ENCODE measurements around the gene SIN3B. TPM values are rescaled to one million over a fixed set of nuclear protein-coding genes. Genes with fewer than 3 reads are reported as not detected.

SIN3B gene
- total and polyA plus RNA-seq, 12 donors, result 22.8 to 133 (median 35.9) TPM

DNA sequence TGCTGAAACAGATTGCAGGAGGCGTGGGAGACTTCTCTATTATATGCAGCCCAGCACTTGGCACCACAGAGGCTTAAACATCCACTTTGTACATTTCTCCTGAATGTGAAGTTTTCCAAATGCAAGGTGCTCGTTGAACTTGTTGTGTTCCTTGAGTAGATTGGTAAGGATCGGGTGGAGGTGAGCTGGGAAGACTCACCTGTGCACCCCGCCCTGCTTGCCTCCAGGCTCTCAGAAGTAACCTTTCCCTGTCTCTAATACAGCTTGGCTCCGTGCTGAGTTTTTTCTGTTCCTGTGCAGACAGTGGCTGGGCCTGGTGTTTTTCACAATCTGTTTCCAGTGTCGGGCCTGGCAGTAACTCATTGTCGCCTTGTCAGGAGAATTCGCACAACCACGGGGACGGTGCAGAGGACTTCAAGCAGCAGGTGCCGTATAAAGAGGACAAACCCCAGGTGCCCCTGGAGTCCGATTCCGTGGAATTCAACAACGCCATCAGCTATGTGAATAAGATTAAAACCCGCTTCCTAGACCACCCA is 12.3 kb downstream of the SIN3B start:
- H3K36me3 ChIP-seq (replicated peaks in 1 of 2), result peaks cover 0 to 71% of the 10 kb centered on the region in 2 donors
- no peaks in the 10 kb centered on the region for H3K27me3 ChIP-seq
- DNase-seq, result no peak
- TF ChIP-seq, protein P1, sequence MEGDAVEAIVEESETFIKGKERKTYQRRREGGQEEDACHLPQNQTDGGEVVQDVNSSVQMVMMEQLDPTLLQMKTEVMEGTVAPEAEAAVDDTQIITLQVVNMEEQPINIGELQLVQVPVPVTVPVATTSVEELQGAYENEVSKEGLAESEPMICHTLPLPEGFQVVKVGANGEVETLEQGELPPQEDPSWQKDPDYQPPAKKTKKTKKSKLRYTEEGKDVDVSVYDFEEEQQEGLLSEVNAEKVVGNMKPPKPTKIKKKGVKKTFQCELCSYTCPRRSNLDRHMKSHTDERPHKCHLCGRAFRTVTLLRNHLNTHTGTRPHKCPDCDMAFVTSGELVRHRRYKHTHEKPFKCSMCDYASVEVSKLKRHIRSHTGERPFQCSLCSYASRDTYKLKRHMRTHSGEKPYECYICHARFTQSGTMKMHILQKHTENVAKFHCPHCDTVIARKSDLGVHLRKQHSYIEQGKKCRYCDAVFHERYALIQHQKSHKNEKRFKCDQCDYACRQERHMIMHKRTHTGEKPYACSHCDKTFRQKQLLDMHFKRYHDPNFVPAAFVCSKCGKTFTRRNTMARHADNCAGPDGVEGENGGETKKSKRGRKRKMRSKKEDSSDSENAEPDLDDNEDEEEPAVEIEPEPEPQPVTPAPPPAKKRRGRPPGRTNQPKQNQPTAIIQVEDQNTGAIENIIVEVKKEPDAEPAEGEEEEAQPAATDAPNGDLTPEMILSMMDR (IDR thresholded peaks at IDR 0.05), result no peak
- no peak for TF ChIP-seq POLR2A (IDR thresholded peaks at IDR 0.05)
- peaks cover 0 to 11% of the 10 kb centered on the region in 2 donors for H3K4me1 ChIP-seq (replicated peaks in 1 of 2)
- WGBS, 4 donors, result 89 to 94% (median 92%) methylated on average over 15 of the region's 15 CpGs
- H3K27ac ChIP-seq, result no peak overlapping the region
- H3K4me3 ChIP-seq, result no peak overlapping the region
- intact Hi-C loops (cut with DNase I), result no loop called here
- no peaks in the 10 kb centered on the region for H3K9me3 ChIP-seq (replicated peaks in 1 of 3)

DNA sequence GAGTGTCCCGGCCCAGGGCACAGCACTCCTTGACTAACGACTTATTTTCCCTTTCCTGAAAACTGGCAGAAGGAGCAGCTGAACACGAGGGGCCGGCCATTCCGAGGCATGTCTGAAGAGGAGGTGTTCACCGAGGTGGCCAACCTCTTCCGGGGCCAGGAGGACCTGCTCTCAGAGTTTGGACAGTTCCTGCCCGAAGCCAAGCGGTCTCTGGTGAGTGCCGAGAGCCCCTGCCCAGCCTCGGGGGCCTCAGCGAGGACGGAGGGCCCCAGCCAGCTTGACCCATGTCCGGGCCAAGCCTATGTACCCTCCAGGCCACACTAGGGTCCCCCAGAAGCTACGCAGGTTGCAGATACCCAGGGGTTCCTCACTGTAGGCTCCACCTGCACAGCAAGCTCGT is 17.7 kb downstream of the SIN3B start:
- intact Hi-C loops (cut with DNase I), result no loop called here
- Histone ChIP-seq H3K27ac (no peak overlapping the region), H3K4me3 (no peak overlapping the region), H3K9me3 (replicated peaks in 1 of 3) (no peaks in the 10 kb centered on the region), H3K36me3 (replicated peaks in 1 of 2) (peaks cover 0 to 82% of the 10 kb centered on the region in 2 donors), H3K27me3 (no peaks in the 10 kb centered on the region), H3K4me1 (replicated peaks in 1 of 2) (peaks cover 0 to 9% of the 10 kb centered on the region in 2 donors)
- WGBS, 4 donors, result 91 to 96% (median 95%) methylated on average over 6 to 16 of the region's 16 CpGs
- no peak for DNase-seq
- TF ChIP-seq, protein P1 (IDR thresholded peaks at IDR 0.05), result no peak
- no peak for TF ChIP-seq POLR2A (IDR thresholded peaks at IDR 0.05)

DNA sequence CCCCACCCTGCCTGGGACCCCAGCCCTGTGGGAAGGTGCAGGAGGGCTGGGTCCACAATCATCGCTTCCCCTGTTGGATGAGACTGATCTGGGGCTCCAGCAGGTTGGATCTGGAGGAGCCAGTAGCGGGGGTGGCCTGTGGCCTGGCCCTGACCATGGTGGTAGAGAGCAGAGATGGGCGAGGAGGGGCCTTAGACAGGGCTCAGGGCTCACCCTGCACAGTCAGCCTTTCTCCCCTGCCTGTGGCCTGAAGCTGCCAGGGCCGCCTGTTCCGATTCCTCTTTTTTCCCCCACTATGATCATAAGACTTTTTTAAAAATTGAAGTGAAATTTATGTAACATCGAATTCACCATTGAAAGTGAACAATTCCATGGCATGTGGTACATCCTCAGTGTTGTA is 18.2 kb downstream of the SIN3B start:
- intact Hi-C loops (cut with DNase I), result no loop called here
- Histone ChIP-seq H3K4me3 (no peak overlapping the region), H3K36me3 (replicated peaks in 1 of 2) (peaks cover 0 to 82% of the 10 kb centered on the region in 2 donors), H3K27me3 (no peaks in the 10 kb centered on the region), H3K9me3 (replicated peaks in 1 of 3) (no peaks in the 10 kb centered on the region), H3K4me1 (replicated peaks in 1 of 2) (peaks cover 0 to 9% of the 10 kb centered on the region in 2 donors), H3K27ac (no peak overlapping the region)
- TF ChIP-seq POLR2A (IDR thresholded peaks at IDR 0.05), result no peak
- TF ChIP-seq, protein P1 (IDR thresholded peaks at IDR 0.05), result no peak
- peak in 1 of 7 donors; percentile 23 for DNase-seq
- 86 to 91% (median 89%) methylated on average over 3 to 6 of the region's 6 CpGs for whole genome bisulfite sequencing, 4 donors

DNA sequence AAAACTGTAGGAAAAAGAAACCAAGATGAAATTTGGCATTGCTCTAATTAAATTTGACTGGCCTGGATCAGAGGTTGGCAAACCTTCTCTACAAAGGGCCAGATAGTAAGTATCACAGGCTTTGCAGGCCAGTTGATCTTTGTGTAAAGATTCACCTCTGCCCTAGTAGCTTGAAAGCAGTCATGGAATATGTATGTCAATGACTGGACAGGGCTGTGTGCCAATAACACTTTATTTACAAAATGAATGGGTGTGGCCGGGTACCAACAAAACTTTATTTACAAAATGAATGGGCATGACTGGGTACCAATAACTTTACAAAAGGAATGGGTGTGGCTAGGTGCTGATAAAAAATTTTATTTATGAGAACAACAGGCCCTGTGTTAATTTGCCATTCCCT is 20.0 kb downstream of the SIN3B start:
- Histone ChIP-seq H3K4me1 (replicated peaks in 1 of 2) (peaks cover 0 to 8% of the 10 kb centered on the region in 2 donors), H3K27me3 (no peaks in the 10 kb centered on the region), H3K36me3 (replicated peaks in 1 of 2) (peaks cover 0 to 87% of the 10 kb centered on the region in 2 donors), H3K27ac (no peak overlapping the region), H3K9me3 (replicated peaks in 1 of 3) (no peaks in the 10 kb centered on the region), H3K4me3 (no peak overlapping the region)
- 92 to 100% (median 96%) methylated on average over 1 of the region's 1 CpG for WGBS, 4 donors
- no peak for TF ChIP-seq POLR2A (IDR thresholded peaks at IDR 0.05)
- TF ChIP-seq, protein P1 (IDR thresholded peaks at IDR 0.05), result no peak
- intact Hi-C loops (cut with DNase I), result no loop called here
- DNase-seq, result no peak

Measured in adrenal gland (tissue), 12 donors.